IPS DF 6.9 (cell line): ENCODE measurements around the gene FBN3.

ENCODE experiments used
- DNase-seq: peaks from one replicate; pipeline ENCODE4 v3.0.0-alpha.2; 2013; ENCODE audit warnings: low read depth, low spot score
- H3K27ac ChIP-seq: one replicate; pipeline ENCODE4 v1.5.1; 2013; ENCODE audit warnings: low read length, control low read depth
- H3K27me3 ChIP-seq: 2 replicates; pipeline ENCODE4 v1.6.1; 2013; ENCODE audit warnings: mild to moderate bottlenecking, low read length; ENCODE audit not compliant: control insufficient read depth, insufficient read depth
- H3K36me3 ChIP-seq: 2 replicates; pipeline ENCODE4 v1.6.1; 2013; ENCODE audit warnings: low read length; ENCODE audit not compliant: control insufficient read depth, insufficient read depth
- H3K4me1 ChIP-seq: 2 replicates; pipeline ENCODE4 v1.6.1; 2013; ENCODE audit warnings: low read length; ENCODE audit not compliant: control insufficient read depth, insufficient read depth
- H3K4me3 ChIP-seq: 2 replicates; pipeline ENCODE4 v1.5.1; 2013; ENCODE audit warnings: mild to moderate bottlenecking, low read length
- H3K9me3 ChIP-seq: 2 replicates; pipeline ENCODE4 v1.6.1; 2013; ENCODE audit warnings: low read length, inconsistent platforms; ENCODE audit not compliant: control insufficient read depth, insufficient read depth
- WGBS: extraction: QIAGEN DNeasy Blood & Tissue Kit; methylation state at CpG from one replicate; pipeline ENCODE4 v1.1.7; 2013; ENCODE audit warnings: mixed read lengths, missing lambda C conversion rate; ENCODE audit not compliant: insufficient read length, insufficient coverage; 5-methylcytosine and 5-hydroxymethylcytosine counted together

The FBN3 gene

GRCh38 chr19:8120636-8121480, 28.5 kb downstream of the FBN3 start:
- no peaks in the 10 kb centered on the region; the same call in 1 of the 2 replicates for H3K4me1 ChIP-seq
- no peaks in the 10 kb centered on the region for H3K9me3 ChIP-seq
- DNase-seq = peak; percentile 31
- H3K27me3 ChIP-seq = no peaks in the 10 kb centered on the region
- peaks cover 19% of the 10 kb centered on the region for H3K36me3 ChIP-seq
- no CpG with 5 or more reads among the region's 26 CpGs for WGBS
- H3K4me3 ChIP-seq = no peak overlapping the region
- no peak overlapping the region for H3K27ac ChIP-seq

- no peaks in the 10 kb centered on the region for H3K27me3 ChIP-seq
- H3K4me1 ChIP-seq = no peaks in the 10 kb centered on the region
- H3K4me3 ChIP-seq = no peak overlapping the region
- DNase-seq = no peak
- H3K9me3 ChIP-seq = no peaks in the 10 kb centered on the region
- 100% methylated on average over 1 of the region's 2 CpGs for WGBS
- peaks cover 11% of the 10 kb centered on the region for H3K36me3 ChIP-seq
- no peak overlapping the region for H3K27ac ChIP-seq
Measured at GRCh38 chr19:8117991-8118390, 31.4 kb downstream of the FBN3 start.

GRCh38 chr19:8116437-8117293, 32.7 kb downstream of the FBN3 start:
- no peaks in the 10 kb centered on the region for H3K27me3 ChIP-seq
- H3K36me3 ChIP-seq = peaks cover 11% of the 10 kb centered on the region
- H3K4me1 ChIP-seq = no peaks in the 10 kb centered on the region
- no peaks in the 10 kb centered on the region for H3K9me3 ChIP-seq
- no peak for DNase-seq
- no peak overlapping the region for H3K4me3 ChIP-seq
- no peak overlapping the region for H3K27ac ChIP-seq
- no CpG with 5 or more reads among the region's 23 CpGs for WGBS

- Histone ChIP-seq H3K9me3 (no peaks in the 10 kb centered on the region), H3K4me3 (no peak overlapping the region), H3K27me3 (no peaks in the 10 kb centered on the region), H3K36me3 (peaks cover 14% of the 10 kb centered on the region), H3K4me1 (no peaks in the 10 kb centered on the region), H3K27ac (no peak overlapping the region)
- no peak for DNase-seq
- no CpG with 5 or more reads among the region's 6 CpGs for WGBS
Measured at GRCh38 chr19:8115805-8116396, 33.5 kb downstream of the FBN3 start.

- no peaks in the 10 kb centered on the region for H3K27me3 ChIP-seq
- DNase-seq = no peak
- no peaks in the 10 kb centered on the region for H3K9me3 ChIP-seq
- H3K4me1 ChIP-seq = no peaks in the 10 kb centered on the region
- no peak overlapping the region for H3K27ac ChIP-seq
- no peak overlapping the region for H3K4me3 ChIP-seq
- H3K36me3 ChIP-seq = peaks cover 23% of the 10 kb centered on the region
- WGBS = no CpG with 5 or more reads among the region's 5 CpGs
Measured at GRCh38 chr19:8113017-8113416, 36.4 kb downstream of the FBN3 start.

- Histone ChIP-seq H3K27ac (no peak overlapping the region), H3K9me3 (no peaks in the 10 kb centered on the region), H3K4me1 (no peaks in the 10 kb centered on the region), H3K36me3 (peaks cover 13% of the 10 kb centered on the region), H3K27me3 (no peaks in the 10 kb centered on the region), H3K4me3 (no peak overlapping the region)
- DNase-seq = no peak
- WGBS = no CpG with 5 or more reads among the region's 16 CpGs
Measured at GRCh38 chr19:8111376-8111775, 38.0 kb downstream of the FBN3 start.

- WGBS = no CpG with 5 or more reads among the region's 16 CpGs
- no peak overlapping the region for H3K4me3 ChIP-seq
- peaks cover 15% of the 10 kb centered on the region for H3K36me3 ChIP-seq
- H3K27me3 ChIP-seq = no peaks in the 10 kb centered on the region
- DNase-seq = no peak
- H3K27ac ChIP-seq = no peak overlapping the region
- H3K4me1 ChIP-seq = no peaks in the 10 kb centered on the region
- H3K9me3 ChIP-seq = no peaks in the 10 kb centered on the region
Measured at GRCh38 chr19:8110931-8111330, 38.5 kb downstream of the FBN3 start.

- no peak overlapping the region for H3K27ac ChIP-seq
- DNase-seq = no peak
- no peaks in the 10 kb centered on the region for H3K9me3 ChIP-seq
- no peak overlapping the region for H3K4me3 ChIP-seq
- WGBS = no CpG with 5 or more reads among the region's 7 CpGs
- H3K36me3 ChIP-seq = peaks cover 17% of the 10 kb centered on the region
- no peaks in the 10 kb centered on the region for H3K27me3 ChIP-seq
- no peaks in the 10 kb centered on the region for H3K4me1 ChIP-seq
Measured at GRCh38 chr19:8109890-8110662, 39.3 kb downstream of the FBN3 start.

- Histone ChIP-seq H3K9me3 (no peaks in the 10 kb centered on the region), H3K4me1 (no peaks in the 10 kb centered on the region), H3K27me3 (no peaks in the 10 kb centered on the region), H3K4me3 (no peak overlapping the region), H3K27ac (no peak overlapping the region), H3K36me3 (peaks cover 17% of the 10 kb centered on the region)
- no CpG with 5 or more reads among the region's 12 CpGs for WGBS
- no peak for DNase-seq
Measured at GRCh38 chr19:8109455-8109854, 39.9 kb downstream of the FBN3 start.
